ENCODE results near the gene RAB3B. TPM values are rescaled to one million over a fixed set of nuclear protein-coding genes. Genes with fewer than 3 reads are reported as not detected.
A peak's percentile ranks its signal among the peaks of the same experiment; 100 is the strongest.

RAB3B gene
- total RNA-seq, 1 donor from 2014 or later, result 12.9 TPM

- no peak for DNase-seq
- Mint-ChIP-seq H3K4me1 (ENCODE audit: low read depth, unreplicated experiment) (peaks cover 8% of the 10 kb centered on the region), H3K27ac (ENCODE audit: unreplicated experiment) (no peak overlapping the region), H3K4me3 (ENCODE audit: unreplicated experiment) (no peak overlapping the region), H3K9me3 (ENCODE audit: unreplicated experiment) (peaks cover 9% of the 10 kb centered on the region), H3K27me3 (ENCODE audit: unreplicated experiment) (peaks cover 8% of the 10 kb centered on the region), H3K36me3 (ENCODE audit: unreplicated experiment) (no peaks in the 10 kb centered on the region)
- TF ChIP-seq CTCF (IDR thresholded peaks at IDR 0.05; ENCODE audit: partially characterized antibody, unreplicated experiment), result no peak
Measured at GRCh38 chr1:51988254-51988653, 2.2 kb downstream of the RAB3B start.

GRCh38 chr1:51986718-51987117 is 3.8 kb downstream of the RAB3B start:
- H3K4me3 Mint-ChIP-seq (ENCODE audit: unreplicated experiment), result peak overlapping the region; percentile 10
- no peak overlapping the region for H3K27ac Mint-ChIP-seq (ENCODE audit: unreplicated experiment)
- H3K9me3 Mint-ChIP-seq (ENCODE audit: unreplicated experiment), result peaks cover 9% of the 10 kb centered on the region
- no peaks in the 10 kb centered on the region for H3K36me3 Mint-ChIP-seq (ENCODE audit: unreplicated experiment)
- H3K4me1 Mint-ChIP-seq (ENCODE audit: low read depth, unreplicated experiment), result peaks cover 8% of the 10 kb centered on the region
- peaks cover 8% of the 10 kb centered on the region for H3K27me3 Mint-ChIP-seq (ENCODE audit: unreplicated experiment)
- no peak for TF ChIP-seq CTCF (IDR thresholded peaks at IDR 0.05; ENCODE audit: partially characterized antibody, unreplicated experiment)
- peak; percentile 30 for DNase-seq

- Mint-ChIP-seq H3K27me3 (ENCODE audit: unreplicated experiment) (peaks cover under 1% of the 10 kb centered on the region), H3K27ac (ENCODE audit: unreplicated experiment) (no peak overlapping the region), H3K4me1 (ENCODE audit: low read depth, unreplicated experiment) (peaks cover 11% of the 10 kb centered on the region), H3K4me3 (ENCODE audit: unreplicated experiment) (no peak overlapping the region), H3K36me3 (ENCODE audit: unreplicated experiment) (no peaks in the 10 kb centered on the region), H3K9me3 (ENCODE audit: unreplicated experiment) (no peaks in the 10 kb centered on the region)
- no peak for TF ChIP-seq CTCF (IDR thresholded peaks at IDR 0.05; ENCODE audit: partially characterized antibody, unreplicated experiment)
- DNase-seq, result no peak
Measured at GRCh38 chr1:51982161-51982560, 8.3 kb downstream of the RAB3B start.

- Mint-ChIP-seq H3K4me1 (ENCODE audit: low read depth, unreplicated experiment) (peaks cover 11% of the 10 kb centered on the region), H3K36me3 (ENCODE audit: unreplicated experiment) (no peaks in the 10 kb centered on the region), H3K9me3 (ENCODE audit: unreplicated experiment) (no peaks in the 10 kb centered on the region), H3K4me3 (ENCODE audit: unreplicated experiment) (no peak overlapping the region), H3K27ac (ENCODE audit: unreplicated experiment) (no peak overlapping the region), H3K27me3 (ENCODE audit: unreplicated experiment) (peaks cover 2% of the 10 kb centered on the region)
- DNase-seq, result no peak
- TF ChIP-seq CTCF (IDR thresholded peaks at IDR 0.05; ENCODE audit: partially characterized antibody, unreplicated experiment), result no peak
Measured at GRCh38 chr1:51981555-51981954, 8.9 kb downstream of the RAB3B start.

GRCh38 chr1:51978099-51978498 is 12.4 kb downstream of the RAB3B start:
- TF ChIP-seq CTCF (IDR thresholded peaks at IDR 0.05; ENCODE audit: partially characterized antibody, unreplicated experiment), result no peak
- no peak overlapping the region for H3K4me3 Mint-ChIP-seq (ENCODE audit: unreplicated experiment)
- H3K27ac Mint-ChIP-seq (ENCODE audit: unreplicated experiment), result no peak overlapping the region

More at GRCh38 chr1:51978099-51978498, 12.4 kb downstream of the RAB3B start:
- Mint-ChIP-seq H3K36me3 (ENCODE audit: unreplicated experiment) (no peaks in the 10 kb centered on the region), H3K27me3 (ENCODE audit: unreplicated experiment) (peaks cover 2% of the 10 kb centered on the region), H3K4me1 (ENCODE audit: low read depth, unreplicated experiment) (peaks cover 13% of the 10 kb centered on the region), H3K9me3 (ENCODE audit: unreplicated experiment) (no peaks in the 10 kb centered on the region)
- DNase-seq, result no peak

All from glutamatergic neuron (in vitro differentiated cells).